ENCODE measurements around the gene RAB23.

GRCh38 chr6:57174511-57174907 is 47.6 kb downstream of the RAB23 start:
- TF ChIP-seq, protein P1, sequence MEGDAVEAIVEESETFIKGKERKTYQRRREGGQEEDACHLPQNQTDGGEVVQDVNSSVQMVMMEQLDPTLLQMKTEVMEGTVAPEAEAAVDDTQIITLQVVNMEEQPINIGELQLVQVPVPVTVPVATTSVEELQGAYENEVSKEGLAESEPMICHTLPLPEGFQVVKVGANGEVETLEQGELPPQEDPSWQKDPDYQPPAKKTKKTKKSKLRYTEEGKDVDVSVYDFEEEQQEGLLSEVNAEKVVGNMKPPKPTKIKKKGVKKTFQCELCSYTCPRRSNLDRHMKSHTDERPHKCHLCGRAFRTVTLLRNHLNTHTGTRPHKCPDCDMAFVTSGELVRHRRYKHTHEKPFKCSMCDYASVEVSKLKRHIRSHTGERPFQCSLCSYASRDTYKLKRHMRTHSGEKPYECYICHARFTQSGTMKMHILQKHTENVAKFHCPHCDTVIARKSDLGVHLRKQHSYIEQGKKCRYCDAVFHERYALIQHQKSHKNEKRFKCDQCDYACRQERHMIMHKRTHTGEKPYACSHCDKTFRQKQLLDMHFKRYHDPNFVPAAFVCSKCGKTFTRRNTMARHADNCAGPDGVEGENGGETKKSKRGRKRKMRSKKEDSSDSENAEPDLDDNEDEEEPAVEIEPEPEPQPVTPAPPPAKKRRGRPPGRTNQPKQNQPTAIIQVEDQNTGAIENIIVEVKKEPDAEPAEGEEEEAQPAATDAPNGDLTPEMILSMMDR (IDR thresholded peaks at IDR 0.05; ENCODE audit: control extremely low read depth in 1 of 3, insufficient read depth in 1 of 3, low read depth in 1 of 3, low read length in 3 of 3), result no peak
- TF ChIP-seq RFX5 (IDR thresholded peaks at IDR 0.05; ENCODE audit: borderline replicate concordance, low read depth, low read length) (no peak), TCF12 (IDR thresholded peaks at IDR 0.05; ENCODE audit: low read depth, low read length) (no peak)
